Measurements from ENCODE around the gene RIMBP2.
A peak's percentile ranks its signal among the peaks of the same experiment; 100 is the strongest.
"Not testable (repeated sequence)": the region's sequence is repeated elsewhere in the genome, so short reads cannot be mapped to it uniquely, and the experiment has no call there.

Gene RIMBP2

GRCh38 chr12:130650131-130650530 lies 66.0 kb downstream of the RIMBP2 start:
- no peak for DNase-seq

- DNase-seq = no peak
Observed at GRCh38 chr12:130649101-130650045, 66.7 kb downstream of the RIMBP2 start.

- peak in 1 of 4 experiments; percentile 4 for DNase-seq
Observed at GRCh38 chr12:130647814-130648213, 68.3 kb downstream of the RIMBP2 start.

- DNase-seq = no peak
Observed at GRCh38 chr12:130646716-130647370, 69.3 kb downstream of the RIMBP2 start.

GRCh38 chr12:130646191-130646590 lies 69.9 kb downstream of the RIMBP2 start:
- DNase-seq = not testable (repeated sequence)

- DNase-seq = no peak
Observed at GRCh38 chr12:130645751-130646150, 70.3 kb downstream of the RIMBP2 start.

- DNase-seq = no peak
Observed at GRCh38 chr12:130644566-130644965, 71.5 kb downstream of the RIMBP2 start.

GRCh38 chr12:130644146-130644545 lies 72.0 kb downstream of the RIMBP2 start:
- DNase-seq = no peak

- DNase-seq = no peak
Observed at GRCh38 chr12:130642856-130643255, 73.2 kb downstream of the RIMBP2 start.

GRCh38 chr12:130641533-130642184 lies 74.4 kb downstream of the RIMBP2 start:
- DNase-seq = no peak

- DNase-seq = no peak
Observed at GRCh38 chr12:130640901-130641300, 75.2 kb downstream of the RIMBP2 start.

GRCh38 chr12:130640496-130640895 lies 75.6 kb downstream of the RIMBP2 start:
- DNase-seq = no peak

GRCh38 chr12:130639476-130640424 lies 76.3 kb downstream of the RIMBP2 start:
- no peak for DNase-seq

GRCh38 chr12:130636370-130636769 lies 79.7 kb downstream of the RIMBP2 start:
- no peak for DNase-seq

- no peak for DNase-seq
Observed at GRCh38 chr12:130634866-130635265, 81.2 kb downstream of the RIMBP2 start.

GRCh38 chr12:130633771-130634170 lies 82.3 kb downstream of the RIMBP2 start:
- no peak for DNase-seq

GRCh38 chr12:130632642-130633041 lies 83.5 kb downstream of the RIMBP2 start:
- no peak for DNase-seq

GRCh38 chr12:130628304-130628703 lies 87.8 kb downstream of the RIMBP2 start:
- DNase-seq = no peak

GRCh38 chr12:130627175-130627574 lies 88.9 kb downstream of the RIMBP2 start:
- no peak for DNase-seq

- no peak for DNase-seq
Observed at GRCh38 chr12:130626601-130627000, 89.5 kb downstream of the RIMBP2 start.

GRCh38 chr12:130625201-130625600 lies 90.9 kb downstream of the RIMBP2 start:
- DNase-seq = no peak

- no peak for DNase-seq
Observed at GRCh38 chr12:130622803-130623202, 93.3 kb downstream of the RIMBP2 start.

Measured in suppressor macrophage (primary cell).